ENCODE data around the gene SRP9. TPM values are rescaled to one million over a fixed set of nuclear protein-coding genes. Genes with fewer than 3 reads are reported as not detected.
"Not testable (repeated sequence)": the region's sequence is repeated elsewhere in the genome, so short reads cannot be mapped to it uniquely, and the experiment has no call there.

The SRP9 gene
- total RNA-seq, 1 donor, result 136 TPM

GRCh38 chr1:225825607-225826007 is 48.0 kb downstream of the SRP9 start:
- H3K4me1 ChIP-seq (ENCODE audit: insufficient read depth, low read length), result no peaks in the 10 kb centered on the region
- no peaks in the 10 kb centered on the region for H3K27me3 ChIP-seq (ENCODE audit: insufficient read depth, low read length)
- no peak overlapping the region for H3K4me3 ChIP-seq (ENCODE audit: low read length)
- H3K9me3 ChIP-seq (ENCODE audit: low read depth, low read length), result no peaks in the 10 kb centered on the region

- no peak overlapping the region for H3K4me3 ChIP-seq (ENCODE audit: low read length)
- no peaks in the 10 kb centered on the region for H3K27me3 ChIP-seq (ENCODE audit: insufficient read depth, low read length)
- H3K4me1 ChIP-seq (ENCODE audit: insufficient read depth, low read length), result no peaks in the 10 kb centered on the region
- no peaks in the 10 kb centered on the region for H3K9me3 ChIP-seq (ENCODE audit: low read depth, low read length)
These were observed 49.5 kb downstream of the SRP9 start for GRCh38 chr1:225827076-225827475.

- H3K4me1 ChIP-seq (ENCODE audit: insufficient read depth, low read length), result no peaks in the 10 kb centered on the region
- H3K9me3 ChIP-seq (ENCODE audit: low read depth, low read length), result no peaks in the 10 kb centered on the region
- no peaks in the 10 kb centered on the region for H3K27me3 ChIP-seq (ENCODE audit: insufficient read depth, low read length)
- H3K4me3 ChIP-seq (ENCODE audit: low read length), result no peak overlapping the region
These were observed 51.2 kb downstream of the SRP9 start for GRCh38 chr1:225828706-225829345.

GRCh38 chr1:225830841-225831240 is 53.2 kb downstream of the SRP9 start:
- no peak overlapping the region for H3K4me3 ChIP-seq (ENCODE audit: low read length)
- no peaks in the 10 kb centered on the region for H3K9me3 ChIP-seq (ENCODE audit: low read depth, low read length)
- H3K27me3 ChIP-seq (ENCODE audit: insufficient read depth, low read length), result no peaks in the 10 kb centered on the region
- no peaks in the 10 kb centered on the region for H3K4me1 ChIP-seq (ENCODE audit: insufficient read depth, low read length)

- no peak overlapping the region for H3K4me3 ChIP-seq (ENCODE audit: low read length)
- no peaks in the 10 kb centered on the region for H3K27me3 ChIP-seq (ENCODE audit: insufficient read depth, low read length)
- no peaks in the 10 kb centered on the region for H3K4me1 ChIP-seq (ENCODE audit: insufficient read depth, low read length)
- H3K9me3 ChIP-seq (ENCODE audit: low read depth, low read length), result no peaks in the 10 kb centered on the region
These were observed 57.0 kb downstream of the SRP9 start for GRCh38 chr1:225834417-225835329.

- H3K4me1 ChIP-seq (ENCODE audit: insufficient read depth, low read length), result peaks cover 3% of the 10 kb centered on the region
- no peak overlapping the region for H3K4me3 ChIP-seq (ENCODE audit: low read length)
- no peaks in the 10 kb centered on the region for H3K9me3 ChIP-seq (ENCODE audit: low read depth, low read length)
- no peaks in the 10 kb centered on the region for H3K27me3 ChIP-seq (ENCODE audit: insufficient read depth, low read length)
These were observed 58.2 kb downstream of the SRP9 start for GRCh38 chr1:225835856-225836255.

- not testable (repeated sequence) for H3K4me3 ChIP-seq (ENCODE audit: low read length); H3K27me3 ChIP-seq (ENCODE audit: insufficient read depth, low read length); H3K4me1 ChIP-seq (ENCODE audit: insufficient read depth, low read length); H3K9me3 ChIP-seq (ENCODE audit: low read depth, low read length)
These were observed 58.7 kb downstream of the SRP9 start for GRCh38 chr1:225836296-225836695.

- Histone ChIP-seq H3K4me1 (ENCODE audit: insufficient read depth, low read length) (peaks cover 3% of the 10 kb centered on the region), H3K9me3 (ENCODE audit: low read depth, low read length) (no peaks in the 10 kb centered on the region), H3K27me3 (ENCODE audit: insufficient read depth, low read length) (no peaks in the 10 kb centered on the region), H3K4me3 (ENCODE audit: low read length) (no peak overlapping the region)
These were observed 61.2 kb downstream of the SRP9 start for GRCh38 chr1:225838793-225839192.

Other genes starting within 250 kb of the SRP9 start
- 0.52 TPM for gene ENAH, start 124.7 kb upstream of the SRP9 start, total RNA-seq
- gene EPHX1, start 32.3 kb downstream of the SRP9 start, total RNA-seq, result 3.3 TPM
- gene TMEM63A, start 104.6 kb downstream of the SRP9 start, total RNA-seq, result 56.0 TPM
- 0.84 TPM for gene LEFTY1, start 111.3 kb downstream of the SRP9 start, total RNA-seq
- gene PYCR2, start 146.4 kb downstream of the SRP9 start, total RNA-seq, result 15.1 TPM
- gene LEFTY2, start 163.4 kb downstream of the SRP9 start, total RNA-seq, result not detected
- 72.5 TPM for gene SDE2, start 221.5 kb downstream of the SRP9 start, total RNA-seq